ENCODE results near the gene NT5C2. TPM values are rescaled to one million over a fixed set of nuclear protein-coding genes. Genes with fewer than 3 reads are reported as not detected.

Gene NT5C2
- 59.3 and 89.7 TPM in 2 replicates for total RNA-seq

GRCh38 chr10:103193107-103193819, at the start of gene NT5C2:
Gene NT5C2 (minus strand): TSS chr10:103193272. CDS start chr10:103174958, 18,314 bp downstream.

Other genes with a start within 250 kb of the NT5C2 start
- gene RPEL1, start 52.6 kb upstream of the NT5C2 start, total RNA-seq = under 0.01 TPM in 1 of 2 replicates, not detected in the other
- 0.66 and 3.7 TPM in 2 replicates for gene INA, start 83.9 kb upstream of the NT5C2 start, total RNA-seq
- gene PCGF6, start 157.9 kb upstream of the NT5C2 start, total RNA-seq = 9.8 and 14.6 TPM in 2 replicates
- 2.6 and 7.7 TPM in 2 replicates for gene TAF5, start 174.7 kb upstream of the NT5C2 start, total RNA-seq
- 113 and 163 TPM in 2 replicates for gene ATP5MK, start 203.2 kb upstream of the NT5C2 start, total RNA-seq
- 44.2 and 62.6 TPM in 2 replicates for gene PDCD11, start 203.4 kb upstream of the NT5C2 start, total RNA-seq